Breast epithelium (tissue), 4 donors: ENCODE data around the gene IL1RAPL2. TPM values are rescaled to one million over a fixed set of nuclear protein-coding genes. Genes with fewer than 3 reads are reported as not detected.

Experiments used
- DNase-seq, 2 donors: peaks; one replicate each; pipeline ENCODE4 v3.0.0-alpha.2; 2019; ENCODE audit warnings: low spot score in 2 of 2
- H3K27ac ChIP-seq, 2 donors: fragments of 200-600 bp; sonication (generic) in 1 of 2; one replicate each; pipeline ENCODE4 v1.5.1; 2016 to 2019; ENCODE audit warnings: mild to moderate bottlenecking in 1 of 2
- H3K27me3 ChIP-seq, 2 donors: fragments of 200-600 bp; sonication (generic) in 1 of 2; one replicate each; pipeline versions ENCODE4 v1.5.1 to v1.6.0; 2017 to 2019; ENCODE audit warnings: control low read depth in 1 of 2, mild to moderate bottlenecking in 1 of 2
- H3K36me3 ChIP-seq: fragments of 200-600 bp; one replicate; pipeline ENCODE4 v1.5.1; 2019
- H3K4me1 ChIP-seq, 2 donors: fragments of 200-600 bp; sonication (generic); one replicate each; pipeline ENCODE4 v1.5.1; 2016 to 2019; ENCODE audit warnings: control low read depth in 1 of 2
- H3K4me3 ChIP-seq, 3 donors: fragments of 200-600 bp; sonication (generic); 1 replicate in 2 of 3; 2 replicates in 1 of 3; pipeline ENCODE4 v1.5.1; 2016 to 2019; ENCODE audit warnings: mild to moderate bottlenecking in 3 of 3, moderate library complexity in 2 of 3
- H3K9me3 ChIP-seq, 2 donors: fragments of 200-600 bp; sonication (generic) in 1 of 2; one replicate each; pipeline ENCODE4 v1.5.1; 2016 to 2019; ENCODE audit warnings: control low read depth in 1 of 2
- CTCF ChIP-seq, 3 donors: fragments of 450-650 bp; IDR thresholded peaks; one replicate each; pipeline ENCODE4 v1.5.1; 2016 to 2017; ENCODE audit warnings: antibody characterized with exemption in 3 of 3, mild to moderate bottlenecking in 3 of 3, moderate library complexity in 3 of 3
- POLR2A ChIP-seq: fragments of 450-650 bp; IDR thresholded peaks from one replicate; pipeline ENCODE4 v1.6.1; 2016; ENCODE audit warnings: antibody characterized with exemption, mild to moderate bottlenecking, moderate library complexity
- POLR2AphosphoS5 ChIP-seq, 3 donors: sonication (generic); formaldehyde crosslinking; IDR thresholded peaks; one replicate each; pipeline ENCODE4 v1.6.1; 2017; ENCODE audit warnings: antibody characterized with exemption in 3 of 3
- intact Hi-C: fragments of 100-400 bp; cut with DNase I; formaldehyde crosslinking; loops from one replicate; pipeline ENCODE4 v1.15.1; 2023; ENCODE audit warnings: low total_unique reads
- total RNA-seq, 3 donors: library from RNA; depleted of rRNA; stranded (reverse); fragments of >200 nt; gene quantifications; one replicate each; pipeline ENCODE4 v1.1.0, GENCODE V29; 2016

Gene IL1RAPL2
- total RNA-seq, 3 donors from 2014 or later, result 0.44 to 0.66 TPM; not detected in 1

- Histone ChIP-seq H3K36me3 (no peaks in the 10 kb centered on the region), H3K27me3 (peaks cover 0 to 47% of the 10 kb centered on the region in 2 donors), H3K4me1 (no peaks in the 10 kb centered on the region), H3K9me3 (no peaks in the 10 kb centered on the region), H3K4me3 (no peak overlapping the region), H3K27ac (no peak overlapping the region)
- intact Hi-C loops, result no loop called here
- TF ChIP-seq POLR2A, result no peak
- DNase-seq, result no peak
Observed at GRCh38 chrX:104988038-104988437, 422.0 kb downstream of the IL1RAPL2 start.

GRCh38 chrX:104995546-104995945 lies 429.5 kb downstream of the IL1RAPL2 start:
- H3K27ac ChIP-seq, result no peak overlapping the region
- no peaks in the 10 kb centered on the region for H3K4me1 ChIP-seq
- DNase-seq, result no peak
- no peaks in the 10 kb centered on the region for H3K9me3 ChIP-seq
- intact Hi-C loops, result no loop called here
- no peaks in the 10 kb centered on the region for H3K36me3 ChIP-seq
- no peak for TF ChIP-seq POLR2AphosphoS5 (IDR thresholded peaks at IDR 0.05)
- TF ChIP-seq POLR2A, result no peak
- no peak for TF ChIP-seq CTCF (IDR thresholded peaks at IDR 0.05)
- H3K27me3 ChIP-seq, result peaks cover 0 to 12% of the 10 kb centered on the region in 2 donors
- H3K4me3 ChIP-seq, result no peak overlapping the region

- Histone ChIP-seq H3K27ac (no peak overlapping the region), H3K36me3 (no peaks in the 10 kb centered on the region), H3K4me1 (no peaks in the 10 kb centered on the region), H3K9me3 (no peaks in the 10 kb centered on the region), H3K4me3 (no peak overlapping the region), H3K27me3 (peaks cover 0 to 28% of the 10 kb centered on the region in 2 donors)
- DNase-seq, result no peak
- intact Hi-C loops, result no loop called here
- TF ChIP-seq POLR2A (no peak), CTCF (IDR thresholded peaks at IDR 0.05) (no peak), POLR2AphosphoS5 (IDR thresholded peaks at IDR 0.05) (no peak)
Observed at GRCh38 chrX:105006103-105006502, 440.1 kb downstream of the IL1RAPL2 start.

GRCh38 chrX:105006996-105007395 lies 441.0 kb downstream of the IL1RAPL2 start:
- Histone ChIP-seq H3K9me3 (no peaks in the 10 kb centered on the region), H3K36me3 (no peaks in the 10 kb centered on the region), H3K4me3 (no peak overlapping the region), H3K27ac (no peak overlapping the region), H3K4me1 (no peaks in the 10 kb centered on the region), H3K27me3 (peaks cover 0 to 22% of the 10 kb centered on the region in 2 donors)
- intact Hi-C loops, result no loop called here
- DNase-seq, result no peak
- TF ChIP-seq POLR2AphosphoS5 (IDR thresholded peaks at IDR 0.05), result no peak
- no peak for TF ChIP-seq CTCF (IDR thresholded peaks at IDR 0.05)
- no peak for TF ChIP-seq POLR2A

GRCh38 chrX:105013719-105014118 lies 447.7 kb downstream of the IL1RAPL2 start:
- H3K36me3 ChIP-seq, result no peaks in the 10 kb centered on the region
- H3K4me3 ChIP-seq, result no peak overlapping the region
- no peaks in the 10 kb centered on the region for H3K4me1 ChIP-seq
- peaks cover 0 to 22% of the 10 kb centered on the region in 2 donors for H3K27me3 ChIP-seq
- no peak for DNase-seq
- no peaks in the 10 kb centered on the region for H3K9me3 ChIP-seq
- intact Hi-C loops, result no loop called here
- H3K27ac ChIP-seq, result no peak overlapping the region
- no peak for TF ChIP-seq CTCF (IDR thresholded peaks at IDR 0.05)
- TF ChIP-seq POLR2AphosphoS5 (IDR thresholded peaks at IDR 0.05), result no peak
- TF ChIP-seq POLR2A, result no peak

GRCh38 chrX:105017641-105018040 lies 451.6 kb downstream of the IL1RAPL2 start:
- Histone ChIP-seq H3K27me3 (peaks cover 0 to 48% of the 10 kb centered on the region in 2 donors), H3K27ac (no peak overlapping the region), H3K4me3 (no peak overlapping the region), H3K36me3 (no peaks in the 10 kb centered on the region), H3K9me3 (no peaks in the 10 kb centered on the region), H3K4me1 (no peaks in the 10 kb centered on the region)
- no peak for DNase-seq
- TF ChIP-seq POLR2AphosphoS5 (IDR thresholded peaks at IDR 0.05), result no peak
- TF ChIP-seq POLR2A, result no peak
- no peak for TF ChIP-seq CTCF (IDR thresholded peaks at IDR 0.05)
- intact Hi-C loops, result no loop called here
